HepG2 (cell line): ENCODE data around the gene GSK3A. TPM values are rescaled to one million over a fixed set of nuclear protein-coding genes. Genes with fewer than 3 reads are reported as not detected.
A peak's percentile ranks its signal among the peaks of the same experiment; 100 is the strongest.

ENCODE experiments used
- FOXK2 ChIP-seq: fragments of 450-650 bp; IDR thresholded peaks from 2 replicates; pipeline ENCODE4 v1.6.1; 2016
- GTF3A ChIP-seq: sonication (generic); formaldehyde crosslinking; conservative IDR thresholded peaks from 2 replicates; pipeline ENCODE4 v1.4.0; 2020; ENCODE audit warnings: mild to moderate bottlenecking, missing genetic modification reagents
- HMG20B ChIP-seq: conservative IDR thresholded peaks from 2 replicates; pipeline ENCODE4 v1.6.1; 2016; ENCODE audit warnings: missing genetic modification reagents, missing compliant biosample characterization
- HMGXB4 ChIP-seq, 2 experiments: sonication (generic) in 1 of 2; formaldehyde crosslinking in 1 of 2; IDR thresholded peaks; 2 replicates each; pipeline versions ENCODE4 v1.4.0 to v1.6.1; 2018 to 2020; ENCODE audit warnings: missing genetic modification reagents in 2 of 2, borderline replicate concordance in 1 of 2, low read depth in 1 of 2, mild to moderate bottlenecking in 1 of 2, missing biosample characterization in 1 of 2
- MBNL3 ChIP-seq: fragments of 250-450 bp; sonication (Bioruptor Pico); conservative IDR thresholded peaks from 2 replicates; pipeline ENCODE4 v1.8.0; 2022; ENCODE audit warnings: mild to moderate bottlenecking, inconsistent platforms
- PAF1 ChIP-seq: IDR thresholded peaks from 2 replicates; pipeline ENCODE4 v1.6.1; 2016; ENCODE audit warnings: missing genetic modification reagents, missing compliant biosample characterization
- SRY ChIP-seq: sonication (generic); formaldehyde crosslinking; IDR thresholded peaks from 2 replicates; pipeline ENCODE4 v1.8.0; 2022; ENCODE audit warnings: mild to moderate bottlenecking, missing genetic modification reagents
- SUZ12 ChIP-seq: fragments of 150-350 bp; IDR thresholded peaks from 2 replicates; pipeline ENCODE4 v1.6.1; 2014; ENCODE audit warnings: low read depth, low read length
- ZKSCAN1 ChIP-seq: fragments of 150-350 bp; IDR thresholded peaks from 2 replicates; pipeline ENCODE4 v1.6.1; 2014; ENCODE audit warnings: low read length
- ZMYM3 ChIP-seq: sonication (generic); formaldehyde crosslinking; IDR thresholded peaks from 2 replicates; pipeline ENCODE4 v1.5.1; 2020; ENCODE audit warnings: mild to moderate bottlenecking, missing genetic modification reagents
- ZNF572 ChIP-seq: sonication (generic); formaldehyde crosslinking; IDR thresholded peaks from 2 replicates; pipeline ENCODE4 v1.5.1; 2020; ENCODE audit warnings: mild to moderate bottlenecking, missing genetic modification reagents
- ZNF639 ChIP-seq: conservative IDR thresholded peaks from 2 replicates; pipeline ENCODE4 v1.6.1; 2018; ENCODE audit warnings: missing genetic modification reagents
- ZNF737 ChIP-seq: sonication (generic); formaldehyde crosslinking; IDR thresholded peaks from 2 replicates; pipeline ENCODE4 v1.5.0; 2020; ENCODE audit warnings: missing genetic modification reagents, mild to moderate bottlenecking, borderline replicate concordance
- ZSCAN20 ChIP-seq: sonication (generic); formaldehyde crosslinking; IDR thresholded peaks from 2 replicates; pipeline ENCODE4 v1.4.0; 2020; ENCODE audit warnings: missing genetic modification reagents, mild to moderate bottlenecking, borderline replicate concordance
- polyA plus RNA-seq, 8 experiments: library from polyadenylated mRNA; depleted of rRNA in 3 of 8; stranded (reverse) in 7 of 8; unstranded in 1 of 8; fragments of >200 nt; fragmentation: Illumina TruSeq in 4 of 8; extraction: Trizol in 4 of 8; gene quantifications; 2 replicates each; pipeline versions ENCODE4 v1.2.1 to v1.2.3, GENCODE V29; 2011 to 2016; ENCODE audit warnings: low read depth in 4 of 8, missing spikeins in 1 of 8, mixed read lengths in 1 of 8; ENCODE audit not compliant: insufficient read depth in 1 of 8
- total RNA-seq, 5 experiments: library from RNA; depleted of rRNA; stranded (reverse); fragments of >200 nt; fragmentation: Illumina TruSeq; extraction: Trizol; gene quantifications; 2 replicates each; pipeline ENCODE4 v1.2.3, GENCODE V29; 2016; ENCODE audit warnings: low read depth in 1 of 5
- TF ChIP-seq, protein P1 (sequence below): sonication (generic); formaldehyde crosslinking; IDR thresholded peaks from 2 replicates; pipeline ENCODE4 v1.5.0; 2020; ENCODE audit warnings: mild to moderate bottlenecking, missing genetic modification reagents, borderline replicate concordance
- TF ChIP-seq, protein P2 (sequence below): IDR thresholded peaks from 2 replicates; pipeline ENCODE4 v1.6.1; 2016; ENCODE audit warnings: low read depth, borderline replicate concordance

The GSK3A gene
- total and polyA plus RNA-seq, 2 of the 13 experiments (the other 11 are each of a cell fraction or from before 2014, with no cell fraction given), result 16.9 to 52.5 TPM

GRCh38 chr19:42244347-42245220, 2.2 kb upstream of the GSK3A start (continued):
- TF ChIP-seq, protein P1, sequence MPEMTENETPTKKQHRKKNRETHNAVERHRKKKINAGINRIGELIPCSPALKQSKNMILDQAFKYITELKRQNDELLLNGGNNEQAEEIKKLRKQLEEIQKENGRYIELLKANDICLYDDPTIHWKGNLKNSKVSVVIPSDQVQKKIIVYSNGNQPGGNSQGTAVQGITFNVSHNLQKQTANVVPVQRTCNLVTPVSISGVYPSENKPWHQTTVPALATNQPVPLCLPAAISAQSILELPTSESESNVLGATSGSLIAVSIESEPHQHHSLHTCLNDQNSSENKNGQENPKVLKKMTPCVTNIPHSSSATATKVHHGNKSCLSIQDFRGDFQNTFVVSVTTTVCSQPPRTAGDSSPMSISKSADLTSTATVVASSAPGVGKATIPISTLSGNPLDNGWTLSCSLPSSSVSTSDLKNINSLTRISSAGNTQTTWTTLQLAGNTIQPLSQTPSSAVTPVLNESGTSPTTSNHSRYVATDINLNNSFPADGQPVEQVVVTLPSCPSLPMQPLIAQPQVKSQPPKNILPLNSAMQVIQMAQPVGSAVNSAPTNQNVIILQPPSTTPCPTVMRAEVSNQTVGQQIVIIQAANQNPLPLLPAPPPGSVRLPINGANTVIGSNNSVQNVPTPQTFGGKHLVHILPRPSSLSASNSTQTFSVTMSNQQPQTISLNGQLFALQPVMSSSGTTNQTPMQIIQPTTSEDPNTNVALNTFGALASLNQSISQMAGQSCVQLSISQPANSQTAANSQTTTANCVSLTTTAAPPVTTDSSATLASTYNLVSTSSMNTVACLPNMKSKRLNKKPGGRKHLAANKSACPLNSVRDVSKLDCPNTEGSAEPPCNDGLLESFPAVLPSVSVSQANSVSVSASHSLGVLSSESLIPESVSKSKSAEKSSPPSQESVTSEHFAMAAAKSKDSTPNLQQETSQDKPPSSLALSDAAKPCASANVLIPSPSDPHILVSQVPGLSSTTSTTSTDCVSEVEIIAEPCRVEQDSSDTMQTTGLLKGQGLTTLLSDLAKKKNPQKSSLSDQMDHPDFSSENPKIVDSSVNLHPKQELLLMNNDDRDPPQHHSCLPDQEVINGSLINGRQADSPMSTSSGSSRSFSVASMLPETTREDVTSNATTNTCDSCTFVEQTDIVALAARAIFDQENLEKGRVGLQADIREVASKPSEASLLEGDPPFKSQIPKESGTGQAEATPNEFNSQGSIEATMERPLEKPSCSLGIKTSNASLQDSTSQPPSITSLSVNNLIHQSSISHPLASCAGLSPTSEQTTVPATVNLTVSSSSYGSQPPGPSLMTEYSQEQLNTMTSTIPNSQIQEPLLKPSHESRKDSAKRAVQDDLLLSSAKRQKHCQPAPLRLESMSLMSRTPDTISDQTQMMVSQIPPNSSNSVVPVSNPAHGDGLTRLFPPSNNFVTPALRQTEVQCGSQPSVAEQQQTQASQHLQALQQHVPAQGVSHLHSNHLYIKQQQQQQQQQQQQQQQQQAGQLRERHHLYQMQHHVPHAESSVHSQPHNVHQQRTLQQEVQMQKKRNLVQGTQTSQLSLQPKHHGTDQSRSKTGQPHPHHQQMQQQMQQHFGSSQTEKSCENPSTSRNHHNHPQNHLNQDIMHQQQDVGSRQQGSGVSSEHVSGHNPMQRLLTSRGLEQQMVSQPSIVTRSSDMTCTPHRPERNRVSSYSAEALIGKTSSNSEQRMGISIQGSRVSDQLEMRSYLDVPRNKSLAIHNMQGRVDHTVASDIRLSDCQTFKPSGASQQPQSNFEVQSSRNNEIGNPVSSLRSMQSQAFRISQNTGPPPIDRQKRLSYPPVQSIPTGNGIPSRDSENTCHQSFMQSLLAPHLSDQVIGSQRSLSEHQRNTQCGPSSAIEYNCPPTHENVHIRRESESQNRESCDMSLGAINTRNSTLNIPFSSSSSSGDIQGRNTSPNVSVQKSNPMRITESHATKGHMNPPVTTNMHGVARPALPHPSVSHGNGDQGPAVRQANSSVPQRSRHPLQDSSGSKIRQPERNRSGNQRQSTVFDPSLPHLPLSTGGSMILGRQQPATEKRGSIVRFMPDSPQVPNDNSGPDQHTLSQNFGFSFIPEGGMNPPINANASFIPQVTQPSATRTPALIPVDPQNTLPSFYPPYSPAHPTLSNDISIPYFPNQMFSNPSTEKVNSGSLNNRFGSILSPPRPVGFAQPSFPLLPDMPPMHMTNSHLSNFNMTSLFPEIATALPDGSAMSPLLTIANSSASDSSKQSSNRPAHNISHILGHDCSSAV (CRISPR knock-in tag), result no peak
- TF ChIP-seq GTF3A (CRISPR knock-in tag) (no peak), FOXK2 (no peak), SUZ12 (peak; percentile 95), PAF1 (CRISPR knock-in tag) (no peak), SRY (CRISPR knock-in tag) (no peak), ZNF639 (CRISPR knock-in tag) (0 out of 2 replicates have a peak, but pooled peaks have one; percentile 47), HMGXB4 (CRISPR knock-in tag; IDR thresholded peaks at IDR 0.05; ENCODE audit: borderline replicate concordance in 1 of 2, low read depth in 1 of 2) (peak in 1 of 2 experiments; percentile 34; a peak in 2 of 4 replicates), HMG20B (CRISPR knock-in tag) (no peak), ZNF737 (CRISPR knock-in tag) (no peak), ZSCAN20 (CRISPR knock-in tag) (0 out of 2 replicates have a peak, but pooled peaks have one; percentile 39), ZMYM3 (CRISPR knock-in tag) (no peak), ZNF572 (no peak), MBNL3 (CRISPR knock-in tag) (no peak), ZKSCAN1 (no peak)
- TF ChIP-seq, protein P2, sequence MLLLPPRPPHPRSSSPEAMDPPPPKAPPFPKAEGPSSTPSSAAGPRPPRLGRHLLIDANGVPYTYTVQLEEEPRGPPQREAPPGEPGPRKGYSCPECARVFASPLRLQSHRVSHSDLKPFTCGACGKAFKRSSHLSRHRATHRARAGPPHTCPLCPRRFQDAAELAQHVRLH (CRISPR knock-in tag), result no peak; the same call in 1 of the 2 replicates
